WTC11 (cell line): ENCODE data around the gene DNAH1.

ENCODE experiments used
- CREB1 ChIP-seq: sonication (generic); formaldehyde crosslinking; IDR thresholded peaks from 2 replicates; pipeline ENCODE4 v1.8.0; 2023; ENCODE audit warnings: mild to moderate bottlenecking, missing genetic modification reagents
- MYBL2 ChIP-seq: sonication (generic); formaldehyde crosslinking; IDR thresholded peaks from 2 replicates; pipeline ENCODE4 v1.8.1; 2023; ENCODE audit warnings: mild to moderate bottlenecking, moderate library complexity, missing genetic modification reagents
- NFYB ChIP-seq: sonication (generic); formaldehyde crosslinking; conservative IDR thresholded peaks from 2 replicates; pipeline ENCODE4 v1.8.0; 2022; ENCODE audit warnings: low read depth, missing genetic modification reagents
- ZNF232 ChIP-seq: sonication (generic); formaldehyde crosslinking; IDR thresholded peaks from 2 replicates; pipeline ENCODE4 v1.8.0; 2022; ENCODE audit warnings: mild to moderate bottlenecking, missing genetic modification reagents
- ZNF671 ChIP-seq: fragments of 250-450 bp; sonication (Bioruptor Pico); IDR thresholded peaks from 2 replicates; pipeline ENCODE4 v1.8.0; 2021; ENCODE audit warnings: mild to moderate bottlenecking
- TF ChIP-seq, protein P1 (sequence below): fragments of 200-600 bp; IDR thresholded peaks from 2 replicates; pipeline ENCODE4 v1.8.0; 2022; ENCODE audit warnings: antibody characterized with exemption
- TF ChIP-seq, protein P2 (sequence below): fragments of 250-450 bp; sonication (Bioruptor Pico); IDR thresholded peaks from 2 replicates; pipeline ENCODE4 v1.8.0; 2021; ENCODE audit warnings: mild to moderate bottlenecking
- TF ChIP-seq, protein P3 (sequence below): fragments of 250-450 bp; sonication (Bioruptor Pico); IDR thresholded peaks from 2 replicates; pipeline ENCODE4 v1.9.0; 2021; ENCODE audit warnings: mild to moderate bottlenecking

DNA sequence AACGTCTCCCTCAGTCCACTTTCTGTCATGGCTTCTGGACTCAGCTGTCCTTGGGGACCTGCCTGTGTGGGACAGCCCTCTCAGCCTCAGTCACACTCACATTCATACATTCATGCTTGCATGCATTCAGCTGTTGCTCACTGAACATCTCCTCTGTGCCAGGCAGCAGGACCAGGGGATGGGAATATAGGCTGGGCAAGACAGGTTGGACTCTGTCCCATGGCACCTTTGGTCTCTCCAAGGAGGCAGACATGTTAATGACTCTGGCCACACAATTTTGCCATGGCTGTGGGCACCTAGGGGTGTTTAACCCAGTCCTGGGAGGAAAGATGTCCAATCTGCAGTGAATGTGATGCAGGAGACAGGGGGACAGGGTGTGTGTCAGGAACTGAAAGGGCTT is 7.8 kb upstream of the DNAH1 start:
- TF ChIP-seq NFYB (CRISPR knock-in tag) (no peak), CREB1 (CRISPR knock-in tag) (no peak), ZNF232 (CRISPR knock-in tag) (no peak), MYBL2 (CRISPR knock-in tag) (no peak), ZNF671 (CRISPR knock-in tag) (no peak)
- TF ChIP-seq, protein P1, sequence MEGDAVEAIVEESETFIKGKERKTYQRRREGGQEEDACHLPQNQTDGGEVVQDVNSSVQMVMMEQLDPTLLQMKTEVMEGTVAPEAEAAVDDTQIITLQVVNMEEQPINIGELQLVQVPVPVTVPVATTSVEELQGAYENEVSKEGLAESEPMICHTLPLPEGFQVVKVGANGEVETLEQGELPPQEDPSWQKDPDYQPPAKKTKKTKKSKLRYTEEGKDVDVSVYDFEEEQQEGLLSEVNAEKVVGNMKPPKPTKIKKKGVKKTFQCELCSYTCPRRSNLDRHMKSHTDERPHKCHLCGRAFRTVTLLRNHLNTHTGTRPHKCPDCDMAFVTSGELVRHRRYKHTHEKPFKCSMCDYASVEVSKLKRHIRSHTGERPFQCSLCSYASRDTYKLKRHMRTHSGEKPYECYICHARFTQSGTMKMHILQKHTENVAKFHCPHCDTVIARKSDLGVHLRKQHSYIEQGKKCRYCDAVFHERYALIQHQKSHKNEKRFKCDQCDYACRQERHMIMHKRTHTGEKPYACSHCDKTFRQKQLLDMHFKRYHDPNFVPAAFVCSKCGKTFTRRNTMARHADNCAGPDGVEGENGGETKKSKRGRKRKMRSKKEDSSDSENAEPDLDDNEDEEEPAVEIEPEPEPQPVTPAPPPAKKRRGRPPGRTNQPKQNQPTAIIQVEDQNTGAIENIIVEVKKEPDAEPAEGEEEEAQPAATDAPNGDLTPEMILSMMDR = no peak
- TF ChIP-seq, protein P2, sequence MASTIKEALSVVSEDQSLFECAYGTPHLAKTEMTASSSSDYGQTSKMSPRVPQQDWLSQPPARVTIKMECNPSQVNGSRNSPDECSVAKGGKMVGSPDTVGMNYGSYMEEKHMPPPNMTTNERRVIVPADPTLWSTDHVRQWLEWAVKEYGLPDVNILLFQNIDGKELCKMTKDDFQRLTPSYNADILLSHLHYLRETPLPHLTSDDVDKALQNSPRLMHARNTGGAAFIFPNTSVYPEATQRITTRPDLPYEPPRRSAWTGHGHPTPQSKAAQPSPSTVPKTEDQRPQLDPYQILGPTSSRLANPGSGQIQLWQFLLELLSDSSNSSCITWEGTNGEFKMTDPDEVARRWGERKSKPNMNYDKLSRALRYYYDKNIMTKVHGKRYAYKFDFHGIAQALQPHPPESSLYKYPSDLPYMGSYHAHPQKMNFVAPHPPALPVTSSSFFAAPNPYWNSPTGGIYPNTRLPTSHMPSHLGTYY = no peak
- TF ChIP-seq, protein P3, sequence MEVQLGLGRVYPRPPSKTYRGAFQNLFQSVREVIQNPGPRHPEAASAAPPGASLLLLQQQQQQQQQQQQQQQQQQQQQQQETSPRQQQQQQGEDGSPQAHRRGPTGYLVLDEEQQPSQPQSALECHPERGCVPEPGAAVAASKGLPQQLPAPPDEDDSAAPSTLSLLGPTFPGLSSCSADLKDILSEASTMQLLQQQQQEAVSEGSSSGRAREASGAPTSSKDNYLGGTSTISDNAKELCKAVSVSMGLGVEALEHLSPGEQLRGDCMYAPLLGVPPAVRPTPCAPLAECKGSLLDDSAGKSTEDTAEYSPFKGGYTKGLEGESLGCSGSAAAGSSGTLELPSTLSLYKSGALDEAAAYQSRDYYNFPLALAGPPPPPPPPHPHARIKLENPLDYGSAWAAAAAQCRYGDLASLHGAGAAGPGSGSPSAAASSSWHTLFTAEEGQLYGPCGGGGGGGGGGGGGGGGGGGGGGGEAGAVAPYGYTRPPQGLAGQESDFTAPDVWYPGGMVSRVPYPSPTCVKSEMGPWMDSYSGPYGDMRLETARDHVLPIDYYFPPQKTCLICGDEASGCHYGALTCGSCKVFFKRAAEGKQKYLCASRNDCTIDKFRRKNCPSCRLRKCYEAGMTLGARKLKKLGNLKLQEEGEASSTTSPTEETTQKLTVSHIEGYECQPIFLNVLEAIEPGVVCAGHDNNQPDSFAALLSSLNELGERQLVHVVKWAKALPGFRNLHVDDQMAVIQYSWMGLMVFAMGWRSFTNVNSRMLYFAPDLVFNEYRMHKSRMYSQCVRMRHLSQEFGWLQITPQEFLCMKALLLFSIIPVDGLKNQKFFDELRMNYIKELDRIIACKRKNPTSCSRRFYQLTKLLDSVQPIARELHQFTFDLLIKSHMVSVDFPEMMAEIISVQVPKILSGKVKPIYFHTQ (CRISPR knock-in tag) = no peak
